Dermis lymphatic vessel endothelial cell (primary cell): Measurements from ENCODE around the gene HNRNPUL2. TPM values are rescaled to one million over a fixed set of nuclear protein-coding genes. Genes with fewer than 3 reads are reported as not detected.

ENCODE experiments used
- total RNA-seq: library from RNA; depleted of rRNA; stranded (reverse); fragments of >200 nt; gene quantifications from 2 replicates; pipeline ENCODE4 v1.2.1, GENCODE V29; 2014

HNRNPUL2 gene
- 8.8 and 9.6 TPM in 2 replicates for total RNA-seq

GRCh38 chr11:62727165-62727871 lies at the start of gene HNRNPUL2:
Gene HNRNPUL2, minus strand, starts transcription at chr11:62727457. Its CDS starts 301 bp downstream, at chr11:62727156.

GRCh38 chr11:62771144-62772021 lies 44.1 kb upstream of the HNRNPUL2 start, which contains the start of gene TAF6L:
Gene TAF6L, plus strand, starts transcription at chr11:62771396. Its CDS starts 4,388 bp downstream, at chr11:62775784.

GRCh38 chr11:62753736-62754603 lies 26.7 kb upstream of the HNRNPUL2 start, which contains the start of gene ZBTB3:
Gene ZBTB3, minus strand, starts transcription at chr11:62754160. Its CDS starts 496 bp downstream, at chr11:62753664.

GRCh38 chr11:62728171-62728988 lies 1.1 kb upstream of the HNRNPUL2 start, which contains the start of gene TTC9C:
Gene TTC9C, plus strand, starts transcription at chr11:62728486. Its CDS starts 363 bp downstream, at chr11:62728849.

GRCh38 chr11:62707277-62707861 lies 19.9 kb downstream of the HNRNPUL2 start, which contains the start of the genes BSCL2 and GNG3:
Gene BSCL2, minus strand, starts transcription at chr11:62707424. Its CDS starts 229 bp downstream, at chr11:62707195.
Gene GNG3, plus strand, starts transcription at chr11:62707676. Its CDS starts 620 bp downstream, at chr11:62708296.

DNA sequence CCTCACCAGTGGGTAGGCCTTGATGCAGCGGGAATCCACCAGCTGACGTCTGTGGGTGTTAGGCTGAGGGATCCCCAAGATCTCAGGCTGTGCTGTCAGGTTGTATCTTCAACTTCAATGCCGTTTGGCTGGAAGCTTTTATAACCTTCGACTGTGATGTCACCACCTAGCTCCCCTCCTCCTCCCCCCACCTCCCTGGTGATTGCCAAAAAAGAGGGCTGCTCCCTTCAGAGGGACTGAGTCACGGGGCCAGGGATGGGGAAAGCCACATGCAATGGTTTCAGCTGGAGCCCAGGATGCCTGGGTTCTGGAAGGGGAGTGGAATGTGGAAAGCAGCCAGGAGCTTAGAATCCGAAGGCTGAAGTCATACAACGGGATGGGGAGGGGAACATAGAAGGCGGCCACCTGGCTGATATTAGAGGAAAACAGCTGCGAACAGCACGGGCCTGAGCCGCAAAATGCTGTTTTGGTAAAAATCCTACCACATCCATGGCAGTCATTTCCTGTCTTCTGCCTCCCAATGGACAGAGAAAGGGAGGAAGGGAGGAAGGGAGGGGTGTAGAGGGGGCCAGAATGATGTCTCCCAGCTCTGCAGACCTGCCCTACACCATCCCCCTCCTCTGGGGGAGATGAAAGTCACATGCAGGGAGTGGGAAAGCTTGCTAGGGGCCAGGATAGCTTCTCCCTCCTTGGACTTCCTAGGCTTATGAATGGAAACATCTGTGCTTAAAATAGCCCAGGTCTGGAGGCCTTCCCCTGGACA lies 37.7 kb downstream of the HNRNPUL2 start, which contains the start of gene LRRN4CL:
LRRN4CL (minus strand) TSS at position 110 of the 763 bp plus-strand sequence. CDS start 1,022 bp downstream, outside the sequence.

GRCh38 chr11:62678770-62679696 lies 48.2 kb downstream of the HNRNPUL2 start, which contains the start of gene UBXN1:
Gene UBXN1, minus strand, starts transcription at chr11:62679073. Its CDS starts 150 bp downstream, at chr11:62678923.

GRCh38 chr11:62671608-62672389 lies 55.5 kb downstream of the HNRNPUL2 start, which contains the start of the genes LBHD1 and UQCC3:
Gene LBHD1, minus strand, starts transcription at chr11:62672267. Its CDS starts 2,236 bp downstream, at chr11:62670031.
Gene UQCC3, plus strand, starts transcription at chr11:62671673. Its CDS starts 73 bp downstream, at chr11:62671746.

DNA sequence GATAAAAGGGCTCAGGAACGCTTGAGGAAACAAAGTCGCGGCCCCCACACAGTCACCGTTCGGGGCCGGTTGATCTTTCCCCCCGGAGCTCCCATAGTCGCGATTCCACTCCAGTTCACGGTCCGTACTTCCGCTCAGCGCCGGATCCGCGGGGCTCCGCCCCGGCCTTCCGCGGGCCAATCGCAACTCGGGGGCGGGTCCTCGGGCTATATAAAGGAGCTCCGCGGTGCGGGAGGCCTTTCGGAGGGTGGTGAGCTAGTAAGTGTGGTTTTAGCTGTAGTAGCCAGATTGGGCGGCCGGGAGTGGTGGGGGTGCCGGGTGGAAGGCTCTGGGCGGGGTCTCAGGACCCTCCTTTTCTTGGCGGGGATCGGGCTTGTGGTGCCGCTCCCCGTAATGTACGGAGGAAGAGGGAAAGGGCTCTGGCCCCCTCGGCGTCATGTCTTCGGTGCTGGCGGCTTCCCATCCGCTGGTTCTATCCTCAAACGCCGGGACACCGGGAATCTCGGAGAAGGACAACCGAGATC lies 62.1 kb downstream of the HNRNPUL2 start, which contains the start of the genes C11orf98 and CSKMT:
C11orf98 (minus strand) TSS at position 136 of the 524 bp plus-strand sequence; CDS start at position 95, 41 bp downstream.
CSKMT (plus strand) TSS at position 238 of the 524 bp plus-strand sequence. CDS start 568 bp downstream, outside the sequence.

Other genes with a start within 250 kb of the HNRNPUL2 start
- gene AHNAK, start 180.7 kb downstream of the HNRNPUL2 start, total RNA-seq = 312 and 461 TPM in 2 replicates
- gene EEF1G, start 153.6 kb downstream of the HNRNPUL2 start, total RNA-seq = 1,528 and 1,531 TPM in 2 replicates
- gene TUT1, start 135.9 kb downstream of the HNRNPUL2 start, total RNA-seq = 11.7 and 13.0 TPM in 2 replicates
- gene MTA2, start 125.6 kb downstream of the HNRNPUL2 start, total RNA-seq = 170 and 194 TPM in 2 replicates
- gene EML3, start 114.7 kb downstream of the HNRNPUL2 start, total RNA-seq = 25.7 and 41.2 TPM in 2 replicates
- gene ROM1, start 114.2 kb downstream of the HNRNPUL2 start, total RNA-seq = 2.5 and 4.2 TPM in 2 replicates
- gene B3GAT3, start 105.5 kb downstream of the HNRNPUL2 start, total RNA-seq = 13.5 and 15.9 TPM in 2 replicates
- 212 and 258 TPM in 2 replicates for gene GANAB, start 80.8 kb downstream of the HNRNPUL2 start, total RNA-seq
- gene INTS5, start 74.2 kb downstream of the HNRNPUL2 start, total RNA-seq = 14.2 and 19.4 TPM in 2 replicates
- gene C11orf98, start 62.2 kb downstream of the HNRNPUL2 start, total RNA-seq = 27.8 and 28.0 TPM in 2 replicates
- gene CSKMT, start 62.1 kb downstream of the HNRNPUL2 start, total RNA-seq = 6.0 and 6.5 TPM in 2 replicates
- 7.7 and 8.7 TPM in 2 replicates for gene UQCC3, start 55.8 kb downstream of the HNRNPUL2 start, total RNA-seq
- gene LBHD1, start 55.2 kb downstream of the HNRNPUL2 start, total RNA-seq = 1.8 and 1.9 TPM in 2 replicates
- 138 and 227 TPM in 2 replicates for gene UBXN1, start 48.4 kb downstream of the HNRNPUL2 start, total RNA-seq
- 0.43 and 0.60 TPM in 2 replicates for gene LRRN4CL, start 37.9 kb downstream of the HNRNPUL2 start, total RNA-seq
- 21.1 and 24.7 TPM in 2 replicates for gene BSCL2, start 20.0 kb downstream of the HNRNPUL2 start, total RNA-seq
- gene GNG3, start 19.8 kb downstream of the HNRNPUL2 start, total RNA-seq = not detected in 2 replicates
- 25.8 and 27.8 TPM in 2 replicates for gene TTC9C, start 1.0 kb upstream of the HNRNPUL2 start, total RNA-seq
- 11.8 and 12.0 TPM in 2 replicates for gene ZBTB3, start 26.7 kb upstream of the HNRNPUL2 start, total RNA-seq
- gene POLR2G, start 34.1 kb upstream of the HNRNPUL2 start, total RNA-seq = 71.1 and 73.1 TPM in 2 replicates
- gene TAF6L, start 43.9 kb upstream of the HNRNPUL2 start, total RNA-seq = 27.8 and 34.7 TPM in 2 replicates
- 21.8 and 30.8 TPM in 2 replicates for gene TMEM179B, start 59.9 kb upstream of the HNRNPUL2 start, total RNA-seq
- gene TMEM223, start 64.5 kb upstream of the HNRNPUL2 start, total RNA-seq = 9.6 and 11.8 TPM in 2 replicates
- gene NXF1, start 78.0 kb upstream of the HNRNPUL2 start, total RNA-seq = 15.1 and 15.6 TPM in 2 replicates
- 41.9 and 42.4 TPM in 2 replicates for gene STX5, start 104.6 kb upstream of the HNRNPUL2 start, total RNA-seq
- not detected in 2 replicates for gene TEX54, start 105.4 kb upstream of the HNRNPUL2 start, total RNA-seq
- gene WDR74, start 112.1 kb upstream of the HNRNPUL2 start, total RNA-seq = 93.5 and 192 TPM in 2 replicates
- 43.7 and 49.4 TPM in 2 replicates for gene SLC3A2, start 153.4 kb upstream of the HNRNPUL2 start, total RNA-seq
- gene CHRM1, start 193.9 kb upstream of the HNRNPUL2 start, total RNA-seq = not detected in 2 replicates